ENCODE measurements around the gene PSEN2. TPM values are rescaled to one million over a fixed set of nuclear protein-coding genes. Genes with fewer than 3 reads are reported as not detected.

Gene PSEN2
- total and polyA plus RNA-seq, 7 donors, result 4.4 to 56.8 (median 23.2) TPM

- Histone ChIP-seq H3K36me3 (no peaks in the 10 kb centered on the region), H3K4me1 (peaks cover 0 to 11% (median 11%) of the 10 kb centered on the region in 4 donors), H3K4me3 (no peak overlapping the region), H3K9me3 (peaks cover 0 to 6% (median 0%) of the 10 kb centered on the region in 4 donors), H3K27ac (no peak overlapping the region), H3K27me3 (no peaks in the 10 kb centered on the region)
- intact Hi-C loops (cut with DNase I), result loop anchor here (5.0 kb wide), 1 partner anchor 62 kb away; the partner anchor contains the start of gene PSEN2
- DNase-seq, result no peak
- WGBS, 2 donors, result 64 to 95% methylated on average over 3 of the region's 3 CpGs
- TF ChIP-seq POLR2A (IDR thresholded peaks at IDR 0.05), result no peak
- TF ChIP-seq POLR2AphosphoS5 (IDR thresholded peaks at IDR 0.05), result no peak
- no peak for TF ChIP-seq EP300 (IDR thresholded peaks at IDR 0.05)
- TF ChIP-seq CTCF (IDR thresholded peaks at IDR 0.05), result no peak
These were observed 64.2 kb downstream of the PSEN2 start for GRCh38 chr1:226934483-226935237.

- Histone ChIP-seq H3K27me3 (no peaks in the 10 kb centered on the region), H3K36me3 (no peaks in the 10 kb centered on the region), H3K4me3 (no peak overlapping the region), H3K9me3 (peaks cover 0 to 6% (median 0%) of the 10 kb centered on the region in 4 donors), H3K27ac (peak overlapping the region; percentile 96 to 100 (median 100)), H3K4me1 (peaks cover 0 to 38% (median 35%) of the 10 kb centered on the region in 4 donors)
- intact Hi-C loops (cut with DNase I), result loop anchor here (2.0 to 5.0 kb wide), 2 partner anchors 66 to 381 kb away; partner anchors contain the start of genes CDC42BPA and PSEN2
- no peak for DNase-seq
- TF ChIP-seq POLR2A (IDR thresholded peaks at IDR 0.05), result no peak
- TF ChIP-seq POLR2AphosphoS5 (IDR thresholded peaks at IDR 0.05), result peak in 1 of 4 donors; percentile 17
- 67 to 81% methylated on average over 10 of the region's 10 CpGs for WGBS, 2 donors
These were observed 67.7 kb downstream of the PSEN2 start for GRCh38 chr1:226937940-226938725.

GRCh38 chr1:226938903-226939437 is 68.6 kb downstream of the PSEN2 start:
- Histone ChIP-seq H3K36me3 (no peaks in the 10 kb centered on the region), H3K27me3 (no peaks in the 10 kb centered on the region), H3K4me1 (peaks cover 0 to 46% (median 44%) of the 10 kb centered on the region in 4 donors), H3K27ac (peak overlapping the region; percentile 96 to 100 (median 100)), H3K4me3 (peak overlapping the region; percentile 61 to 90 (median 68)), H3K9me3 (peaks cover 0 to 6% (median 0%) of the 10 kb centered on the region in 4 donors)
- DNase-seq, result no peak
- WGBS, 2 donors, result 3 to 6% methylated on average over 12 of the region's 12 CpGs
- TF ChIP-seq CTCF (IDR thresholded peaks at IDR 0.05) (no peak), POLR2A (IDR thresholded peaks at IDR 0.05) (no peak), EP300 (IDR thresholded peaks at IDR 0.05) (peak in 1 of 4 donors; percentile 23), POLR2AphosphoS5 (IDR thresholded peaks at IDR 0.05) (peak in 1 of 4 donors; percentile 4)
- intact Hi-C loops (cut with DNase I), result loop anchor here (2.0 to 5.0 kb wide), 2 partner anchors 67 to 380 kb away; partner anchors contain the start of genes CDC42BPA and PSEN2

- H3K36me3 ChIP-seq, result no peaks in the 10 kb centered on the region
- H3K4me3 ChIP-seq, result peak overlapping the region; percentile 61 to 90 (median 68)
- DNase-seq, result peak; percentile 84
- peak; percentile 95 to 96 for TF ChIP-seq POLR2A (IDR thresholded peaks at IDR 0.05)
- TF ChIP-seq EP300 (IDR thresholded peaks at IDR 0.05), result no peak
- peak; percentile 97 to 98 (median 98) for TF ChIP-seq POLR2AphosphoS5 (IDR thresholded peaks at IDR 0.05)
- peaks cover 0 to 50% (median 49%) of the 10 kb centered on the region in 4 donors for H3K4me1 ChIP-seq
- H3K9me3 ChIP-seq, result peaks cover 0 to 4% (median 0%) of the 10 kb centered on the region in 4 donors
- H3K27me3 ChIP-seq, result no peaks in the 10 kb centered on the region
- H3K27ac ChIP-seq, result peak overlapping the region; percentile 96 to 100 (median 100)
- 0% methylated on average over 51 of the region's 51 CpGs for WGBS, 2 donors
- intact Hi-C loops (cut with DNase I), result loop anchor here (2.0 to 5.0 kb wide), 3 partner anchors 48 to 379 kb away; partner anchors contain the start of genes CDC42BPA and PSEN2
These were observed 69.1 kb downstream of the PSEN2 start for GRCh38 chr1:226939438-226940028.
